SH-SY5Y (cell line): ENCODE data around the gene FA2H.

ENCODE experiments used
- GATA2 ChIP-seq: IDR thresholded peaks from 2 replicates; pipeline ENCODE4 v1.6.1; 2011; ENCODE audit warnings: mild to moderate bottlenecking, low read depth, low read length
- GATA3 ChIP-seq: IDR thresholded peaks from 2 replicates; pipeline ENCODE4 v1.6.1; 2011; ENCODE audit warnings: low read depth, mild to moderate bottlenecking, low read length, moderate library complexity

- no peak for TF ChIP-seq GATA2
- no peak for TF ChIP-seq GATA3
Measured at GRCh38 chr16:74748616-74749026, 26.0 kb downstream of the FA2H start.
